H9 (cell line): ENCODE measurements around the gene COPG1. TPM values are rescaled to one million over a fixed set of nuclear protein-coding genes. Genes with fewer than 3 reads are reported as not detected.

Experiments used
- DNase-seq: peaks from one replicate; pipeline ENCODE4 v3.0.0-alpha.2; 2017
- H2AFZ ChIP-seq: one replicate; pipeline ENCODE4 v1.6.1; 2013; ENCODE audit warnings: mild to moderate bottlenecking, low read length, control low read depth, moderate library complexity
- H2AK5ac ChIP-seq: 2 replicates; pipeline ENCODE4 v1.6.1; 2013; ENCODE audit warnings: low read length, control low read depth, mixed read lengths; ENCODE audit not compliant: insufficient read length
- H2BK120ac ChIP-seq: one replicate; pipeline ENCODE4 v1.6.1; 2013; ENCODE audit warnings: low read depth, mild to moderate bottlenecking, low read length, control low read depth, inconsistent platforms; ENCODE audit not compliant: poor library complexity, severe bottlenecking
- H2BK12ac ChIP-seq: 2 replicates; pipeline ENCODE4 v1.6.1; 2013; ENCODE audit warnings: low read length, control low read depth, mixed read lengths, low read depth; ENCODE audit not compliant: insufficient read length
- H2BK15ac ChIP-seq: 2 replicates; pipeline ENCODE4 v1.6.1; 2013; ENCODE audit warnings: low read depth, low read length, control low read depth
- H2BK20ac ChIP-seq: one replicate; pipeline ENCODE4 v1.6.1; 2013; ENCODE audit warnings: low read depth, mild to moderate bottlenecking, low read length, control low read depth, inconsistent platforms; ENCODE audit not compliant: poor library complexity, severe bottlenecking
- H2BK5ac ChIP-seq: 2 replicates; pipeline ENCODE4 v1.6.1; 2013; ENCODE audit warnings: low read length, control low read depth, mixed read lengths; ENCODE audit not compliant: insufficient read length
- H3K14ac ChIP-seq: 2 replicates; pipeline ENCODE4 v1.6.1; 2013; ENCODE audit warnings: low read length, control low read depth; ENCODE audit not compliant: insufficient read depth
- H3K18ac ChIP-seq: 2 replicates; pipeline ENCODE4 v1.6.1; 2013; ENCODE audit warnings: low read depth, mild to moderate bottlenecking, mixed read lengths, low read length, control low read depth; ENCODE audit not compliant: insufficient read length
- H3K23ac ChIP-seq: 2 replicates; pipeline ENCODE4 v1.6.1; 2013; ENCODE audit warnings: low read length, control low read depth, mixed read lengths, low read depth; ENCODE audit not compliant: insufficient read length
- H3K23me2 ChIP-seq: 2 replicates; pipeline ENCODE4 v1.6.1; 2013; ENCODE audit warnings: low read depth, mild to moderate bottlenecking, mixed read lengths, low read length, control low read depth; ENCODE audit not compliant: insufficient read length, poor library complexity, severe bottlenecking
- H3K27ac ChIP-seq: 2 replicates; pipeline ENCODE4 v1.5.1; 2013; ENCODE audit warnings: low read length, control low read depth, mixed read lengths, low read depth; ENCODE audit not compliant: insufficient read length
- H3K27me3 ChIP-seq: 2 replicates; pipeline ENCODE4 v1.6.1; 2013; ENCODE audit warnings: low read length, control low read depth, inconsistent platforms; ENCODE audit not compliant: insufficient read depth
- H3K4ac ChIP-seq: 2 replicates; pipeline ENCODE4 v1.6.1; 2013; ENCODE audit warnings: low read depth, mild to moderate bottlenecking, control low read depth, inconsistent platforms, low read length, moderate library complexity
- H3K4me1 ChIP-seq: 2 replicates; pipeline ENCODE4 v1.6.1; 2013; ENCODE audit warnings: low read length, control low read depth, inconsistent platforms; ENCODE audit not compliant: insufficient read depth
- H3K4me2 ChIP-seq: 2 replicates; pipeline ENCODE4 v1.6.1; 2013; ENCODE audit warnings: low read length, control low read depth, mixed read lengths; ENCODE audit not compliant: insufficient read length, insufficient read depth
- H3K56ac ChIP-seq: 2 replicates; pipeline ENCODE4 v1.6.1; 2013; ENCODE audit warnings: low read depth, mild to moderate bottlenecking, mixed read lengths, low read length, control low read depth; ENCODE audit not compliant: insufficient read length
- H3K79me1 ChIP-seq: 2 replicates; pipeline ENCODE4 v1.6.1; 2013; ENCODE audit warnings: low read depth, mild to moderate bottlenecking, moderate library complexity, low read length, control low read depth, inconsistent platforms; ENCODE audit not compliant: insufficient read depth, poor library complexity, severe bottlenecking
- H3K79me2 ChIP-seq: 2 replicates; pipeline ENCODE4 v1.6.1; 2013; ENCODE audit warnings: low read length, control low read depth, inconsistent platforms; ENCODE audit not compliant: insufficient read depth
- H3K9ac ChIP-seq: 2 replicates; pipeline ENCODE4 v1.6.1; 2013; ENCODE audit warnings: low read length, control low read depth, mixed read lengths; ENCODE audit not compliant: insufficient read length; ENCODE audit errors: extremely low read depth
- H3K9me3 ChIP-seq: one replicate; pipeline ENCODE4 v1.6.1; 2013; ENCODE audit warnings: low read depth, low read length, inconsistent platforms; ENCODE audit not compliant: control insufficient read depth
- H3T11ph ChIP-seq: one replicate; pipeline ENCODE4 v1.6.1; 2013; ENCODE audit warnings: mild to moderate bottlenecking, low read length, control low read depth, inconsistent platforms
- H4K20me1 ChIP-seq: one replicate; pipeline ENCODE4 v1.6.1; 2013; ENCODE audit not compliant: control insufficient read depth, insufficient read length, insufficient read depth
- H4K5ac ChIP-seq: 2 replicates; pipeline ENCODE4 v1.6.1; 2013; ENCODE audit warnings: low read depth, mild to moderate bottlenecking, mixed read lengths, low read length, control low read depth; ENCODE audit not compliant: insufficient read length
- H4K8ac ChIP-seq: replicated peaks from 2 replicates; pipeline ENCODE4 v1.6.1; 2013; ENCODE audit warnings: low read length, control low read depth, mixed read lengths, low read depth; ENCODE audit not compliant: insufficient read length
- H4K91ac ChIP-seq: 2 replicates; pipeline ENCODE4 v1.6.1; 2013; ENCODE audit warnings: low read depth, mild to moderate bottlenecking, moderate library complexity, mixed read lengths, low read length, control low read depth; ENCODE audit not compliant: insufficient read length
- H3K27ac Mint-ChIP-seq, 3 experiments: 2 replicates in 2 of 3; 3 replicates in 1 of 3; pipeline ENCODE4 v1.8.0; 2020 to 2021; ENCODE audit warnings: mixed read lengths in 3 of 3, mild to moderate bottlenecking in 1 of 3, moderate library complexity in 1 of 3
- H3K27me3 Mint-ChIP-seq: 2 replicates; pipeline ENCODE4 v1.8.0; 2021; ENCODE audit warnings: low read depth, mild to moderate bottlenecking, moderate library complexity, mixed read lengths
- H3K36me3 Mint-ChIP-seq, 3 experiments: 2 replicates in 2 of 3; 3 replicates in 1 of 3; pipeline ENCODE4 v1.8.0; 2020 to 2021; ENCODE audit warnings: low read depth in 3 of 3, mixed read lengths in 3 of 3; ENCODE audit not compliant: insufficient read depth in 1 of 3
- H3K4me1 Mint-ChIP-seq, 2 experiments: 2 replicates each; pipeline ENCODE4 v1.8.0; 2020; ENCODE audit warnings: mixed read lengths in 2 of 2
- H3K4me3 Mint-ChIP-seq, 2 experiments: 2 replicates in 1 of 2; 3 replicates in 1 of 2; pipeline ENCODE4 v1.8.0; 2020 to 2021; ENCODE audit warnings: mild to moderate bottlenecking in 2 of 2, mixed read lengths in 2 of 2, moderate library complexity in 1 of 2
- H3K9me3 Mint-ChIP-seq, 2 experiments: 2 replicates in 1 of 2; 3 replicates in 1 of 2; pipeline ENCODE4 v1.8.0; 2020; ENCODE audit warnings: mild to moderate bottlenecking in 2 of 2, mixed read lengths in 2 of 2, moderate library complexity in 1 of 2
- CTCF ChIP-seq: fragments of 200-600 bp; sonication (generic); conservative IDR thresholded peaks from 3 replicates; pipeline ENCODE4 v1.8.0; 2021; ENCODE audit warnings: antibody characterized with exemption, mild to moderate bottlenecking
- WGBS: extraction: QIAGEN DNeasy Blood & Tissue Kit; methylation state at CpG from one replicate; pipeline ENCODE4 v1.1.7; 2013; ENCODE audit warnings: missing lambda C conversion rate, low lambda C conversion rate, mixed read lengths; ENCODE audit not compliant: insufficient read length; ENCODE audit errors: extremely low coverage; 5-methylcytosine and 5-hydroxymethylcytosine counted together
- total RNA-seq: library from RNA; stranded (reverse); gene quantifications from 2 replicates; pipeline ENCODE4 v1.2.1, GENCODE V29; 2021

COPG1 gene
- total RNA-seq, 1 experiment from 2014 or later, result 147 TPM

- H3K4ac ChIP-seq, result no peak overlapping the region
- H3K27me3 ChIP-seq, result no peaks in the 10 kb centered on the region
- no peak overlapping the region for H2BK120ac ChIP-seq
- H3T11ph ChIP-seq, result no peak overlapping the region
- no peaks in the 10 kb centered on the region for H3K79me2 ChIP-seq
- H4K20me1 ChIP-seq, result no peaks in the 10 kb centered on the region
- H3K27ac Mint-ChIP-seq, result no peak overlapping the region
- no peaks in the 10 kb centered on the region for H3K9me3 Mint-ChIP-seq
- no peak overlapping the region for H3K56ac ChIP-seq
- DNase-seq, result no peak
- H2AK5ac ChIP-seq, result no peak overlapping the region
- H3K4me1 Mint-ChIP-seq, result no peaks in the 10 kb centered on the region
- H3K9ac ChIP-seq, result no peak overlapping the region
- H3K23ac ChIP-seq, result no peak overlapping the region
- H3K79me1 ChIP-seq, result no peaks in the 10 kb centered on the region
- no peak overlapping the region for H2BK5ac ChIP-seq
- H3K36me3 Mint-ChIP-seq, result peaks cover 18 to 61% (median 58%) of the 10 kb centered on the region in 3 experiments; a peak in 6 of 7 replicates
- H3K18ac ChIP-seq, result no peak overlapping the region
- no peaks in the 10 kb centered on the region for H3K23me2 ChIP-seq
- no peak overlapping the region for H2AFZ ChIP-seq
- H3K27ac ChIP-seq, result no peak overlapping the region
- no peak overlapping the region for H3K14ac ChIP-seq
- H3K4me1 ChIP-seq, result no peaks in the 10 kb centered on the region
- TF ChIP-seq CTCF, result no peak
- H4K8ac ChIP-seq, result no peak overlapping the region
- H2BK15ac ChIP-seq, result no peak overlapping the region
- no peak overlapping the region for H3K4me3 Mint-ChIP-seq
- no peak overlapping the region for H4K91ac ChIP-seq
- no peak overlapping the region for H2BK12ac ChIP-seq
- no CpG with 5 or more reads among the region's 5 CpGs for WGBS
- H3K27me3 Mint-ChIP-seq, result no peaks in the 10 kb centered on the region
- H4K5ac ChIP-seq, result no peak overlapping the region
- H3K4me2 ChIP-seq, result no peak overlapping the region
- H2BK20ac ChIP-seq, result no peak overlapping the region
- no peaks in the 10 kb centered on the region for H3K9me3 ChIP-seq
Observed at GRCh38 chr3:129295286-129295685, 45.9 kb downstream of the COPG1 start.
